Subcutaneous abdominal adipose tissue (tissue), 5 donors: ENCODE results near the gene ATP8A1.

Experiments used
- H3K27ac ChIP-seq: one replicate; pipeline ENCODE4 v1.7.0; 2013; ENCODE audit warnings: low read depth, mild to moderate bottlenecking, inconsistent platforms, low read length, moderate library complexity
- H3K27me3 ChIP-seq, 5 donors: one replicate each; pipeline ENCODE4 v1.7.0; 2013; ENCODE audit warnings: low read length in 5 of 5, inconsistent platforms in 1 of 5; ENCODE audit not compliant: control insufficient read depth in 5 of 5, insufficient read depth in 4 of 5
- H3K36me3 ChIP-seq, 5 donors: one replicate each; pipeline ENCODE4 v1.7.0; 2013; ENCODE audit warnings: low read length in 5 of 5; ENCODE audit not compliant: control insufficient read depth in 5 of 5, insufficient read depth in 5 of 5
- H3K4me1 ChIP-seq, 5 donors: one replicate each; pipeline ENCODE4 v1.7.0; 2013; ENCODE audit warnings: low read length in 5 of 5, mild to moderate bottlenecking in 3 of 5, moderate library complexity in 1 of 5; ENCODE audit not compliant: control insufficient read depth in 5 of 5, insufficient read depth in 5 of 5
- H3K4me3 ChIP-seq, 5 donors: one replicate each; pipeline ENCODE4 v1.7.0; 2013; ENCODE audit warnings: low read length in 5 of 5, low read depth in 1 of 5
- H3K9ac ChIP-seq, 5 donors: one replicate each; pipeline ENCODE4 v1.7.0; 2013; ENCODE audit warnings: low read length in 5 of 5, mild to moderate bottlenecking in 4 of 5, moderate library complexity in 3 of 5
- H3K9me3 ChIP-seq, 5 donors: one replicate each; pipeline ENCODE4 v1.7.0; 2013; ENCODE audit warnings: low read length in 5 of 5; ENCODE audit not compliant: control insufficient read depth in 5 of 5
- donor health status: healthy.
- donor health status: healthy.
- donor health status: healthy.
- donor health status: healthy.
- donor health status: healthy.

The ATP8A1 gene

DNA sequence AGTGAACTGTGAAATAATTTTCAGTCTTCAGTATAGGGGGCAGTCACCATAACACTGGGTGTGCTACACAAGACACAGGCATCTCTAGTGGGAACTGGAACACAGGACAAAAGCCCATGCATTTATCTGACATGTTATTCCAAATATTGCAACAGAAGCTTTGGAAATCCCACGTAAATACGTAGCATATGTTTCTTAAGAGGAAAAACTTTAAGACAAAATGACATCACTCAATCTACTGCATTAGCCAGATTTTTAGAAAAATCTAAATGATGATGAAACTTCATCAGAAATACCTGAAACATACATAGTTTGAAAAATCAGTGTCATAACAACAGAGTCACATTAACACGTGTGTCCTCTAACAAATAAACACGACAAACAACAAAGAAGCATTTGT, 245.1 kb downstream of the ATP8A1 start:
- no peak overlapping the region for H3K9ac ChIP-seq
- no peaks in the 10 kb centered on the region for H3K36me3 ChIP-seq
- peak overlapping the region; percentile 3 for H3K27ac ChIP-seq
- no peaks in the 10 kb centered on the region for H3K9me3 ChIP-seq
- H3K27me3 ChIP-seq, result no peaks in the 10 kb centered on the region
- H3K4me3 ChIP-seq, result no peak overlapping the region
- H3K4me1 ChIP-seq, result peaks cover 0 to 21% (median 12%) of the 10 kb centered on the region in 5 donors

DNA sequence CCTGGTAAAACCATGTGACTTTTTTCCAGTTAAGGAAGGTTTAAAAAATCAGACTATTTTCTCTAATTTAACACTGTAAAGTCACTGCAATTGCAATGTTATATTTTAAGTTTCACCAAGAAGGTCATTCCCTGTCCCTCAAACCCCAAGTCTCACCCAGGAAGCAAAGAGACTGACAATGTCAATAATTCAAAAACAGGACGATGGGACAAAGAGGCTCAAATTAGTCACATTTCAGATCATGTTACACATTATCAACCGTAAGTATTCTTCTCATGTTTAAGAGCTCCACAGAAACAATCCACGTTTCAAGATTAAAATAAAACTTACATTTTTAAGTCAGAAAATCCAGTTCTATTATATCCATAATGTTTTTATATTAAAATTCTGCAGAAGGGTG, 246.5 kb downstream of the ATP8A1 start:
- H3K36me3 ChIP-seq, result no peaks in the 10 kb centered on the region
- H3K27me3 ChIP-seq, result no peaks in the 10 kb centered on the region
- peaks cover 0 to 18% (median 12%) of the 10 kb centered on the region in 5 donors for H3K4me1 ChIP-seq
- H3K9ac ChIP-seq, result no peak overlapping the region
- no peak overlapping the region for H3K27ac ChIP-seq
- H3K4me3 ChIP-seq, result no peak overlapping the region
- H3K9me3 ChIP-seq, result no peaks in the 10 kb centered on the region

DNA sequence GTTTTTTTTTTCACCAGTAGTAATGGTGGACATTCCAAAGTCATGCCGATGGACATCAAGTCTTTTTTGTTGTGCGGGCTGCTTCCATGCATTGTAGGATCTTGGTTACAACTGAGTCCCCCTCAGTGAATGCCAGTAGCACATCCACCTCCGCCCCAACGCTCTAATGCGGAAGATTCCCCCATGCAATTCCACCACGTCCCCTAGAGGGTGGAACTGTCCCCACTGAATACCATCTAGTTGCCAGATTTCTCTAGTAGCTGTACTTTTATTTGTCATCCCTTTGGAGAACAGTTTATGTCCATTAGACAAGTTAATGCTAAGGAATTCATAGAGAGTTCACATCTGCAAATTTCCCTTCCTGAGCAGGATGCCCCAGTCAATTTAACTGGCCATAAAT, 252.9 kb downstream of the ATP8A1 start:
- Histone ChIP-seq H3K27ac (no peak overlapping the region), H3K4me1 (peaks cover 0 to 8% (median 0%) of the 10 kb centered on the region in 5 donors), H3K4me3 (no peak overlapping the region), H3K36me3 (no peaks in the 10 kb centered on the region), H3K27me3 (peaks cover 9 to 19% (median 13%) of the 10 kb centered on the region in 5 donors), H3K9ac (no peak overlapping the region), H3K9me3 (no peaks in the 10 kb centered on the region)

DNA sequence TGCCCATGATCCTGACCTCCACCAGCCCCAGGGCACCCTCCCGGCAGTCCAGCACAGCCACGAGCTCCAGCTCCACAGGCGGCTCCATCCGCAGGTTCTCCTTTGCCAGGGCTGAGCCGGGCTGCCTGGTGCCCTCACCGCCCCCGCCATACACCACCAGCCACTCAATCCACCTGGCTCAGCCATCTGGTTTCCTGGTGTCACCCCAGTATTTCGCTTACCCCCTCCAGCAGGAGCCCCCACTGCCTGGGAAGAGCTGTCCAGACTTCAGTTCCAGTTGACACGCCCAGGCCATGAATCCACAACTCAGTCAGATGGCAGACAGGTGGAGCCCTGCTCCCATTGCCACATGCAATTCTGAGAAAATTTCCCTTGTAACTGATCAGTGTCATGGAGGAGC, 255.7 kb downstream of the ATP8A1 start:
- peaks cover 20 to 43% (median 27%) of the 10 kb centered on the region in 5 donors for H3K27me3 ChIP-seq

DNA sequence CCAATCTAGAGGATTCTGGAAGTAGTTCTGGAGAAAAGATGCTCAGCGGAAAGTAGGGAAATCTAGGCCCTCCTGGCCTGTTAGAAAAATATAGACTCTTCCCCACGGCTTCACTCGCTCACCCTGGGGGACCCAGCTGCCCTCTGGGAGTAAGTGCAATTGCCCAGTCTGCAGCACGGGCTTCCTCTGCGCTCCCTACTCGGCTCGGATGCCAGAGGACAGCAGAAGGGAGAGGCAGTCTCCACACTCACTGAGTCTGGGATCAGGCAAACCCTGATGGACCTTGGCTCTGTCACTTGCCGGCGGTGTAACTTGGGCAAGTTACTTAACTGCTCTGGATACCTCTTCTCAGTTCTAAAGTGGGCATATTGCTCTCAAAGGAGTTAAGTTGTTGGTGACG, 257.5 kb downstream of the ATP8A1 start:
- H3K27ac ChIP-seq, result no peak overlapping the region
- H3K9me3 ChIP-seq, result no peaks in the 10 kb centered on the region
- peaks cover 20 to 43% (median 27%) of the 10 kb centered on the region in 5 donors for H3K27me3 ChIP-seq
- H3K4me3 ChIP-seq, result peak overlapping the region in 3 of 5 donors; percentile 63 to 73 (median 72)
- H3K36me3 ChIP-seq, result no peaks in the 10 kb centered on the region
- peaks cover 0 to 32% (median 24%) of the 10 kb centered on the region in 5 donors for H3K4me1 ChIP-seq
- no peak overlapping the region for H3K9ac ChIP-seq

More for the DNA sequence above, 255.7 kb downstream of the ATP8A1 start:
- H3K4me1 ChIP-seq, result peaks cover 0 to 32% (median 24%) of the 10 kb centered on the region in 5 donors
- no peaks in the 10 kb centered on the region for H3K36me3 ChIP-seq
- no peak overlapping the region for H3K4me3 ChIP-seq
- no peak overlapping the region for H3K27ac ChIP-seq
- no peaks in the 10 kb centered on the region for H3K9me3 ChIP-seq
- H3K9ac ChIP-seq, result no peak overlapping the region

DNA sequence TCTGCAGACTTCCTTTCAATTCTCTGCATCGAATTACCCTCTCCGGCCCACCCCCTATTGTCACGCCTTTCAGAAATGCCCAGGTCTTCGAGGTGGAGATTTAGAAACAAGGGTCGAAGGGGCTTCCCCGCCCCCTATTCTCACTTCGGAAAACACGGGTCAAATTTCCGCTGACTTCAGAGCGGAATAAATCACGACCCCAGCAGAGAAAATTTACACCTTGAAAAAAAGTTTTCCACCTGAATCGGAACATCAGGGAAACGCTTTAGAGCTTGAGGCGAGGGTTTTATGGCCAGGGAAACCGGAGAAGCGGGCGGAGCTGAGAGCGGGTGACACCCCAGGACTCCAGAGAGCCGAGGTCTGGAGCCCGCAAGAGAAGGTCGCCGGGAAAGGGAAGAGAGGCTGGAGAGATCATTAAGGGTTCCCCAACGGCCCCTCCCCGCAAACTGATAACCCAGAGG, 258.0 kb downstream of the ATP8A1 start:
- H3K36me3 ChIP-seq, result no peaks in the 10 kb centered on the region
- peak overlapping the region in 2 of 5 donors; percentile 20 to 41 for H3K9ac ChIP-seq
- peaks cover 0 to 32% (median 24%) of the 10 kb centered on the region in 5 donors for H3K4me1 ChIP-seq
- H3K4me3 ChIP-seq, result peak overlapping the region in 4 of 5 donors; percentile 55 to 73 (median 68)
- H3K27me3 ChIP-seq, result peaks cover 20 to 43% (median 27%) of the 10 kb centered on the region in 5 donors
- no peak overlapping the region for H3K27ac ChIP-seq
- no peaks in the 10 kb centered on the region for H3K9me3 ChIP-seq

DNA sequence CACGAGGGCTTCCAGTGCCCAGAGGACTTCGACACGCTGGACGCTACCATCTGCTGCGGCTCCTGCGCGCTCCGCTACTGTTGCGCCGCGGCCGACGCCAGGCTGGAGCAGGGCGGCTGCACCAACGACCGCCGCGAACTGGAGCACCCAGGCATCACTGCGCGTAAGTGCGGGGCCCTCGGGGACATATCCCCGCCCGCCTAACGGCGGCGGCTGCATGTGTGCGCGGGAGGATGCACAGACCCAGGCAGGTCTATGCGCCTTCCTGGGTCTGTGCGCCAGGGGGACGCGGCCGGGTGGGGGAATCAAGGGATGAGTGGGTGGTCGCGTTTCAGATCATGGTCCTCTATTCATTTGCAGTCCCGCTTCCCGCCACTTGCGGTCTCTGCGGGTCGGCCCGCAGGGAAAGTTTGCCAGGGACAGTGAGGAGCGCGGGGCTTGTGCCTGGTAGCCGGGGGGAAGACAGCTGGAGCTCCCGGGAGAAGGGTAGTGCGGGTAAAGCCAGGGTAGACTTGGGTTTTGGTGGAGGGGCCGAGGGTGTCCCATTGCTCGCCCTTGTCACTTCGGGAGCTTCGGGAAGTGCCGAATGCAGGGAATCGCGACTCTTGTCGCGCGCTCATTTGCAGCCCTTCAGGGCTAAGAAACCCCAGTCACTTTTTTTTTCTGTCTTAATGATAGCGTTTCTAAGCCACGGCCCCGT, 258.6 kb downstream of the ATP8A1 start:
- no peak overlapping the region for H3K27ac ChIP-seq
- peaks cover 0 to 32% (median 24%) of the 10 kb centered on the region in 5 donors for H3K4me1 ChIP-seq
- peak overlapping the region in 2 of 5 donors; percentile 20 to 43 for H3K9ac ChIP-seq
- peaks cover 20 to 43% (median 27%) of the 10 kb centered on the region in 5 donors for H3K27me3 ChIP-seq
- H3K9me3 ChIP-seq, result no peaks in the 10 kb centered on the region
- peak overlapping the region; percentile 55 to 73 (median 63) for H3K4me3 ChIP-seq
- H3K36me3 ChIP-seq, result no peaks in the 10 kb centered on the region

DNA sequence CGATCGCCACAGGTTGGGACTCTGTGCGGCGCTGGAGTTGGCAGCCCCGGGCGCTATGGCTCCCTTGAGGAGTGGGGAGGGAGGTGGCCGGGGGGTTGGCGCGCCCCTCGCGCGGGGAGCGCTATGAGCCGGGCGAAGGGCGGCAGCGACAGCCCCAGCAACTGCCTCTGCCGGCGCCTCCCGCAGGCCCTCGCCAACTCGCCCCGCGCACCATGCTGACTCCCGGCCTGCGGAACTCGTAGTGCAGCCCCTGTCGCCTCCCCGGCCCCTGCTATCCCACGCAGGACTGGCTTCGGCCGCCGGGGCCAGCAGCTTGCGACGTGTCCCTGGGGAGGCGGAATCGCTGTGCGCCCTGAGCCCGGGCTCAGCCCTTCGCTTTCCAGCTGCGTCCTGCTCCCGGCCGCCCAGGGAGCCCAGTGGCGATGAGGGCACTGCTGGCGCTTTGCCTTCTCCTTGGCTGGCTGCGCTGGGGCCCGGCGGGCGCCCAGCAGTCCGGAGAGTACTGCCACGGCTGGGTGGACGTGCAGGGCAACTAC, 259.2 kb downstream of the ATP8A1 start:
- peak overlapping the region in 4 of 5 donors; percentile 59 to 73 (median 68) for H3K4me3 ChIP-seq
- H3K9ac ChIP-seq, result peak overlapping the region in 1 of 5 donors; percentile 43
- H3K27me3 ChIP-seq, result peaks cover 20 to 43% (median 27%) of the 10 kb centered on the region in 5 donors
- no peak overlapping the region for H3K27ac ChIP-seq
- H3K9me3 ChIP-seq, result no peaks in the 10 kb centered on the region
- H3K36me3 ChIP-seq, result no peaks in the 10 kb centered on the region
- peaks cover 0 to 32% (median 24%) of the 10 kb centered on the region in 5 donors for H3K4me1 ChIP-seq

DNA sequence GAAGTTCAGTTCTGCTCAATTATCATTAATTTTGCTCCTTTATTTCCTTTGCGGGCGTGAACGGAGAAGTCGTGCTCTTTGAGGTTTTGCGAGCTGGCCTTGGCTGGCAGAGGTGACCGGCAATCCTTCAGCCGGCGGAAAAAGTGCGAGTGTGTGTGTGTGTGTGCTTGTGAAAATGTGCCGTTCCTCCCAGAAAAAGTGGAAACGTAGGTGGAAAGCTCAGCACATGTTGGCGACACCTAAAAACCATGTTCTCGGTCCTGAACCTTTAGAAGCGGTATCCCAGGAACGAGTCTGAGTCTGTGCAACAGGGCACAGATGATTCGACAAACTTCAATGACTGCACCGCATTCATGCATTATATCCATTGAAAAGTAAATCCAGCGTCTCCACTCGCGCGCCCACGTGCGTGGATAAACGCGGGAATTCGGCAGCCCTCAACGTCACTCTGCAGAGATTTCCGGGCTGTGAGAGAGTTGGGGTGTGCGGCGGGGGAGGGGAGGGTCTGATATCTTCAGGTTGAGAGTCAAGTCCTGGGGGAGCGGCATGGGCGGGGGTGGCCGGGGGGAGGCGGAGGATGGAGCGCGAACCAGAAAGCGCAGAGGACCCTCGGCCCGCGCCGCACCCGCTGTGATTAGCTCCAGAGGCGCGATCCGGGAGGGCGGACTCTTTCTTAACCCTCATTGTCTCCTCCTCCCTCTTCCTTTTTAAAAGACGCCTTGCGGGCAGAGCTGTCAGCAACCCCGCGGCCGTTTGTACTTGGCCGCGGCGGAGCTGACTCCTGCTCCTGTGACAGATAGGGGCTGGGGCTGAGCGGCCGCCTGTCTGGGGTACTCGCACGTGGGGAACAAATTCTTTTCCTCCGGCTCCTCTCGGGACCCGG, 259.9 kb downstream of the ATP8A1 start, which contains the start of gene SHISA3:
TSS of gene SHISA3 (plus strand) at position 737 of the 883 bp plus-strand sequence. CDS start 569 bp downstream, outside the sequence.
- peak within 1 kb of the TSS in 1 of 5 donors; percentile 43 for H3K9ac ChIP-seq
- H3K9me3 ChIP-seq, result no peaks in the 10 kb centered on the region
- no peak within 1 kb of the TSS for H3K27ac ChIP-seq
- peaks cover 0 to 32% (median 24%) of the 10 kb centered on the region in 5 donors for H3K4me1 ChIP-seq
- peaks cover 18 to 43% (median 27%) of the 10 kb centered on the region in 5 donors for H3K27me3 ChIP-seq
- peak within 1 kb of the TSS; percentile 59 to 73 (median 68) for H3K4me3 ChIP-seq
- H3K36me3 ChIP-seq, result no peaks in the 10 kb centered on the region
